Thyroid gland (tissue), 4 donors: ENCODE measurements around the gene GPRIN2. TPM values are rescaled to one million over a fixed set of nuclear protein-coding genes. Genes with fewer than 3 reads are reported as not detected.

ENCODE experiments used
- DNase-seq, 2 donors: peaks; one replicate each; pipeline ENCODE4 v3.0.0-alpha.2; 2019
- H3K27ac ChIP-seq, 3 donors: fragments of 200-600 bp; sonication (generic); 1 replicate in 2 of 3; 2 replicates in 1 of 3; pipeline ENCODE4 v1.5.1; 2016 to 2019; ENCODE audit warnings: mild to moderate bottlenecking in 1 of 3, moderate library complexity in 1 of 3
- H3K27me3 ChIP-seq: fragments of 200-600 bp; sonication (generic); one replicate; pipeline ENCODE4 v1.5.1; 2019
- H3K36me3 ChIP-seq, 2 donors: fragments of 200-600 bp; sonication (generic); one replicate each; pipeline ENCODE4 v1.5.1; 2016 to 2019
- H3K4me1 ChIP-seq, 2 donors: fragments of 200-600 bp; sonication (generic); one replicate each; pipeline ENCODE4 v1.5.1; 2017 to 2019
- H3K4me3 ChIP-seq, 3 donors: fragments of 200-600 bp; sonication (generic); replicated peaks in 1 of 3; 1 replicate in 2 of 3; 2 replicates in 1 of 3; pipeline ENCODE4 v1.5.1; 2016; ENCODE audit warnings: mild to moderate bottlenecking in 1 of 3
- H3K9me3 ChIP-seq: fragments of 200-600 bp; sonication (generic); one replicate; pipeline ENCODE4 v1.5.1; 2017
- POLR2A ChIP-seq, 2 donors: fragments of 450-650 bp; IDR thresholded peaks; one replicate each; pipeline ENCODE4 v1.6.1; 2017; ENCODE audit warnings: antibody characterized with exemption in 2 of 2, mild to moderate bottlenecking in 2 of 2, moderate library complexity in 1 of 2
- WGBS, 2 donors: methylation state at CpG; one replicate each; pipeline ENCODE4 v1.1.5; 2017; 5-methylcytosine and 5-hydroxymethylcytosine counted together
- intact Hi-C: fragments of 100-400 bp; cut with DNase I; formaldehyde crosslinking; loops from one replicate; pipeline ENCODE4 v1.15.1; 2023
- total RNA-seq, 4 donors: library from RNA; depleted of rRNA; stranded (reverse); fragments of >200 nt; gene quantifications; one replicate each; pipeline ENCODE4 v1.2.3, GENCODE V29; 2016
- TF ChIP-seq, protein P1 (sequence below), 6 experiments: fragments of 200-600 bp in 3 of 6; fragments of 450-650 bp in 3 of 6; sonication (generic) in 3 of 6; IDR thresholded peaks; one replicate each; pipeline ENCODE4 v1.5.1; 2016 to 2019; ENCODE audit warnings: antibody characterized with exemption in 6 of 6, mild to moderate bottlenecking in 2 of 6, inconsistent platforms in 1 of 6, moderate library complexity in 1 of 6

The GPRIN2 gene
- total RNA-seq, 4 donors from 2014 or later, result 9.1 to 14.7 (median 10.6) TPM

DNA sequence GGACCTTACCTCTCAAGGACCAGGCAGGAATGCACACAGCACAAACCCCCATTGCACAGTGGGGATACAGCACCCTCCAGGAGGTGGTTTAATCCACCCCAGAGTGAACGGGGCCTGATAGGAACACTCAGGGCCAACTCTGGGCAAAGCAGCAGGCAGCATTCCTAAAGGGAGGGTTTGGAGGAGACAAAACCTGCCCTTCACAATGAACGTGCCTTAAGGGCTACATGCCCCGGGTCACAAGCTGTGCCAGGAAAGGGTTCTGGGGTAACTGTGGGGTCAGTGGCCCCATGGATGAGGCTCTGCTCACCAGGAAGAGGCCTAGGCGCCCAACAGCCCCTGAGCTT, 1.1 kb downstream of the GPRIN2 start:
- no peaks in the 10 kb centered on the region for H3K9me3 ChIP-seq
- no peak for TF ChIP-seq POLR2A (IDR thresholded peaks at IDR 0.05)
- TF ChIP-seq, protein P1, sequence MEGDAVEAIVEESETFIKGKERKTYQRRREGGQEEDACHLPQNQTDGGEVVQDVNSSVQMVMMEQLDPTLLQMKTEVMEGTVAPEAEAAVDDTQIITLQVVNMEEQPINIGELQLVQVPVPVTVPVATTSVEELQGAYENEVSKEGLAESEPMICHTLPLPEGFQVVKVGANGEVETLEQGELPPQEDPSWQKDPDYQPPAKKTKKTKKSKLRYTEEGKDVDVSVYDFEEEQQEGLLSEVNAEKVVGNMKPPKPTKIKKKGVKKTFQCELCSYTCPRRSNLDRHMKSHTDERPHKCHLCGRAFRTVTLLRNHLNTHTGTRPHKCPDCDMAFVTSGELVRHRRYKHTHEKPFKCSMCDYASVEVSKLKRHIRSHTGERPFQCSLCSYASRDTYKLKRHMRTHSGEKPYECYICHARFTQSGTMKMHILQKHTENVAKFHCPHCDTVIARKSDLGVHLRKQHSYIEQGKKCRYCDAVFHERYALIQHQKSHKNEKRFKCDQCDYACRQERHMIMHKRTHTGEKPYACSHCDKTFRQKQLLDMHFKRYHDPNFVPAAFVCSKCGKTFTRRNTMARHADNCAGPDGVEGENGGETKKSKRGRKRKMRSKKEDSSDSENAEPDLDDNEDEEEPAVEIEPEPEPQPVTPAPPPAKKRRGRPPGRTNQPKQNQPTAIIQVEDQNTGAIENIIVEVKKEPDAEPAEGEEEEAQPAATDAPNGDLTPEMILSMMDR (IDR thresholded peaks at IDR 0.05), result no peak
- H3K27ac ChIP-seq, result no peak overlapping the region
- 64 to 76% methylated on average over 4 of the region's 4 CpGs for WGBS, 2 donors
- no peaks in the 10 kb centered on the region for H3K36me3 ChIP-seq
- DNase-seq, result peak in 1 of 2 donors; percentile 6
- peaks cover 0 to 13% of the 10 kb centered on the region in 2 donors for H3K4me1 ChIP-seq
- H3K4me3 ChIP-seq, result no peak overlapping the region
- no peaks in the 10 kb centered on the region for H3K27me3 ChIP-seq
- intact Hi-C loops, result no loop called here

DNA sequence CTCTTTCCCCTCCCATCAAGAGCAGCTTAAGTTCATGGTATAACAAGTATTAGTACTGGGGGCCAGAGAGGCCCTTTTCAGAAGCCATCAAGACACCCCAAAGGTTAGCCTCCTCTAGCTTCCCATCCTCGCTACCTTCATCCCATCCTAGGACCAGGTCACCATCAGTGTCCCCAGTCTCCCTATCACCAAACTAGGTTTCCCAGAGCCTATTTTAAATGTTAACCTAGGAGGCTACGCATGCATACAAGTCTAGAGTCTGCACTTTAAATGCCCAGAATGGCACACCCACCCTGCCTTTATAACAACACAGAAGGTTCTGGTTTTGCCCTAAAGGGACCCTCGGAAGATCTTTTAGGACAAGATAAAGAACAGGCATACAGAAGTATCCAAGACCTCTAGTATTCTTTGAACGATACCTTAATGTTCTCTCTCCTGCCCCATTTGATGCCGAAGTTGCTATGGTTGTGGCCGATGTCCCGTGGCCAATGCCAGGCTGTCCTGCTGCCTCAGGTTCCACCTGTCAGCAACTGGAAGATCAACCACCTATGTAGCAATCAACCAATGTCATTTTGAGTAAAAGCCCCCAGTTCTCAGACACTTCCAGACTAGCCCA, 2.2 kb downstream of the GPRIN2 start:
- no peak overlapping the region for H3K4me3 ChIP-seq
- TF ChIP-seq POLR2A (IDR thresholded peaks at IDR 0.05), result no peak
- TF ChIP-seq, protein P1 (IDR thresholded peaks at IDR 0.05), result no peak
- WGBS, 2 donors, result 90 to 92% methylated on average over 7 of the region's 7 CpGs
- no peaks in the 10 kb centered on the region for H3K36me3 ChIP-seq
- H3K9me3 ChIP-seq, result no peaks in the 10 kb centered on the region
- peaks cover 0 to 13% of the 10 kb centered on the region in 2 donors for H3K4me1 ChIP-seq
- H3K27ac ChIP-seq, result no peak overlapping the region
- DNase-seq, result no peak
- H3K27me3 ChIP-seq, result no peaks in the 10 kb centered on the region
- intact Hi-C loops, result no loop called here

DNA sequence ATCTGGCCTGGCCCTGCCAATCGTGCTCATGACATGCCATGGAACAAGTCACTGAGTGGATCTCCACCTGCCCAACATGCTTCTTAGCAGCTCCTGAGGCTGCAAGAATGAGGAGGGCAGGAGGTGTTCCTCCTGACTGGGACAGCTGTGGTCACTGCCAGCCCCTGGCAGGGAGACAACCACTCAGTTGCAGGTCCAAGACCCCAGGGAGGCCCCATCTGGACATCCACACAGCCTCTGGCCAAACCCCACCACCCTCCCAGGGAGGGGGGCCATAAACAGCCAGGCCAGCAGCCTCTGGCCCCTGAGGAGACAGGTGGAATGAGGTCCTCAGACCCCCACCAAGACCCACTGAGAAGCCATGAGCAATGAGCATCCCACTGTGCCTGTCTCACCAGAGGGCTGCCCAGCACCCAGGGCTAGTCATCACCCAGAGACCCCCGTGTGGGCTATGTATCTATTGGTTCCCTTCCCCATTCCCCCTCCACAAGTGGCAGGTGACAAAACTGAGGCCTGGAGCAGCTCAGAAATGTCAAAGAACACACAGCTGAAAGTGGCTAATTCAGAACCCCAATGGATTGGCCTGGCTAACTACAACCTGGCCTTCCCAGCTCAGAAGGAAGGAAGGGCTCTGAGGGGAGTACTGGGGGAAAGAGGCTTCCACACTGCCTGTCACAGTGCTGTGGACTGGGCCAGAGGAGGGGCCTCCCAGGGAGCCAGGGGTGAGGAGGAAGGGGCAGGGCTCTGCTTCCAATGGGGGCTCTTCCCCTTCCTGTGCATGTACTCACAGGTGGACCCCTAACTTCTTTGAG, 3.0 kb downstream of the GPRIN2 start:
- TF ChIP-seq, protein P1 (IDR thresholded peaks at IDR 0.05), result no peak
- no peak for TF ChIP-seq POLR2A (IDR thresholded peaks at IDR 0.05)
- 68 to 88% methylated on average over 2 of the region's 2 CpGs for WGBS, 2 donors

DNA sequence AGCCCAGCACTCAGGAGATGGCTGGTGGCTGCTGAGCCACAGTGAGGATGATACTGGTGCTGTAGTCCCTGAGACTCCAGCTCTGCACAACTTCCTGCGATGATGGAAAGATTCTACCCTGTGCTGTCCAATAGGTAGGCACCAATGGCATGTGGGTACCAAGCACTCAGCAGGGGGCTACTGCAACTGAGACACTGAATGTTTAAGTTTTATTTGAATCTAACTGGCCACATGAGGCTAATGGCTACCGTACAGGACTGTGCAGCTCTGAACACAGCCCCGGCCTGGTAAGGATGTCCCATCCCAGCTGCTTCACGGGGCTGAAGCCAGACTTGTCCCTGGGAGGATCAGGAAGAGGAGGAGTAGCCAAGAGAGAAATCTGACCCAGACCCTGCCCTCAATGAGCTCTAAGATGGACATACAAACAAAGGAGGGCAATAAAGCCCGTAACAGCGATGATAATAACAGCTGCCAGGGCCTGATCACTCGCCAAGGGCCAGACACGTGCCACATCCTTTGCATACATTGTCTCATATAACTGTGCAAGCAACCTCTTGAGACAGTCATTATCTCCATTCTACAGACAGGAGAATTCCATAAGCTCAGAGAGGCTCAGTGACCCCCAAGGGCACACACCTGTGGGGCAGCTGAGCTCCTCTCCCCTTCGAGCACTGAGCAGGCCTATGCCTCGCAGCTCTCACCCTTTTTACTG, 3.8 kb downstream of the GPRIN2 start:
- intact Hi-C loops, result no loop called here
- 93 to 96% methylated on average over 10 of the region's 10 CpGs for WGBS, 2 donors
- DNase-seq, result no peak
- Histone ChIP-seq H3K36me3 (no peaks in the 10 kb centered on the region), H3K27me3 (no peaks in the 10 kb centered on the region), H3K27ac (no peak overlapping the region), H3K4me3 (no peak overlapping the region), H3K4me1 (peaks cover 0 to 13% of the 10 kb centered on the region in 2 donors), H3K9me3 (no peaks in the 10 kb centered on the region)
- TF ChIP-seq, protein P1 (IDR thresholded peaks at IDR 0.05), result no peak
- TF ChIP-seq POLR2A (IDR thresholded peaks at IDR 0.05), result no peak

More for the DNA sequence above, 3.0 kb downstream of the GPRIN2 start:
- Histone ChIP-seq H3K4me3 (no peak overlapping the region), H3K4me1 (peaks cover 0 to 13% of the 10 kb centered on the region in 2 donors), H3K36me3 (no peaks in the 10 kb centered on the region), H3K27ac (no peak overlapping the region), H3K9me3 (no peaks in the 10 kb centered on the region), H3K27me3 (no peaks in the 10 kb centered on the region)
- intact Hi-C loops, result no loop called here
- DNase-seq, result peak in 1 of 2 donors; percentile 2
